IPS-11a (cell line): Measurements from ENCODE around the gene FHOD3.
"Not testable (repeated sequence)": the region's sequence is repeated elsewhere in the genome, so short reads cannot be mapped to it uniquely, and the experiment has no call there.

Source experiments
- H3K4me3 ChIP-seq: one replicate; pipeline ENCODE4 v1.5.1; 2013; ENCODE audit warnings: low read depth, low read length, control low read depth

Gene FHOD3

GRCh38 chr18:36348331-36348730 is 50.8 kb downstream of the FHOD3 start:
- H3K4me3 ChIP-seq, result no peak overlapping the region

GRCh38 chr18:36348971-36349417 is 51.5 kb downstream of the FHOD3 start:
- H3K4me3 ChIP-seq, result no peak overlapping the region

GRCh38 chr18:36349552-36349951 is 52.0 kb downstream of the FHOD3 start:
- no peak overlapping the region for H3K4me3 ChIP-seq

GRCh38 chr18:36350251-36350651 is 52.7 kb downstream of the FHOD3 start:
- H3K4me3 ChIP-seq, result no peak overlapping the region

GRCh38 chr18:36350839-36351469 is 53.4 kb downstream of the FHOD3 start:
- H3K4me3 ChIP-seq, result no peak overlapping the region

- H3K4me3 ChIP-seq, result no peak overlapping the region
Observed at GRCh38 chr18:36352384-36352783, 54.9 kb downstream of the FHOD3 start.

GRCh38 chr18:36354989-36355388 is 57.5 kb downstream of the FHOD3 start:
- no peak overlapping the region for H3K4me3 ChIP-seq

GRCh38 chr18:36355511-36355910 is 58.0 kb downstream of the FHOD3 start:
- no peak overlapping the region for H3K4me3 ChIP-seq

- not testable (repeated sequence) for H3K4me3 ChIP-seq
Observed at GRCh38 chr18:36356741-36357140, 59.2 kb downstream of the FHOD3 start.

- no peak overlapping the region for H3K4me3 ChIP-seq
Observed at GRCh38 chr18:36358141-36358540, 60.6 kb downstream of the FHOD3 start.

GRCh38 chr18:36360256-36360909 is 62.9 kb downstream of the FHOD3 start:
- H3K4me3 ChIP-seq, result no peak overlapping the region

GRCh38 chr18:36364911-36365624 is 67.6 kb downstream of the FHOD3 start:
- no peak overlapping the region for H3K4me3 ChIP-seq

GRCh38 chr18:36365836-36366775 is 68.6 kb downstream of the FHOD3 start:
- H3K4me3 ChIP-seq, result no peak overlapping the region

GRCh38 chr18:36366994-36367839 is 69.7 kb downstream of the FHOD3 start:
- no peak overlapping the region for H3K4me3 ChIP-seq

- no peak overlapping the region for H3K4me3 ChIP-seq
Observed at GRCh38 chr18:36368889-36369288, 71.4 kb downstream of the FHOD3 start.

- H3K4me3 ChIP-seq, result no peak overlapping the region
Observed at GRCh38 chr18:36372903-36373311, 75.4 kb downstream of the FHOD3 start.

- H3K4me3 ChIP-seq, result no peak overlapping the region
Observed at GRCh38 chr18:36374262-36374661, 76.7 kb downstream of the FHOD3 start.

- H3K4me3 ChIP-seq, result no peak overlapping the region
Observed at GRCh38 chr18:36375118-36375517, 77.6 kb downstream of the FHOD3 start.

GRCh38 chr18:36376361-36376760 is 78.8 kb downstream of the FHOD3 start:
- no peak overlapping the region for H3K4me3 ChIP-seq

- no peak overlapping the region for H3K4me3 ChIP-seq
Observed at GRCh38 chr18:36377626-36378025, 80.1 kb downstream of the FHOD3 start.
